Measurements from ENCODE around the gene DNAJA2.
"Not testable (repeated sequence)": the region's sequence is repeated elsewhere in the genome, so short reads cannot be mapped to it uniquely, and the experiment has no call there.

Gene DNAJA2

DNA sequence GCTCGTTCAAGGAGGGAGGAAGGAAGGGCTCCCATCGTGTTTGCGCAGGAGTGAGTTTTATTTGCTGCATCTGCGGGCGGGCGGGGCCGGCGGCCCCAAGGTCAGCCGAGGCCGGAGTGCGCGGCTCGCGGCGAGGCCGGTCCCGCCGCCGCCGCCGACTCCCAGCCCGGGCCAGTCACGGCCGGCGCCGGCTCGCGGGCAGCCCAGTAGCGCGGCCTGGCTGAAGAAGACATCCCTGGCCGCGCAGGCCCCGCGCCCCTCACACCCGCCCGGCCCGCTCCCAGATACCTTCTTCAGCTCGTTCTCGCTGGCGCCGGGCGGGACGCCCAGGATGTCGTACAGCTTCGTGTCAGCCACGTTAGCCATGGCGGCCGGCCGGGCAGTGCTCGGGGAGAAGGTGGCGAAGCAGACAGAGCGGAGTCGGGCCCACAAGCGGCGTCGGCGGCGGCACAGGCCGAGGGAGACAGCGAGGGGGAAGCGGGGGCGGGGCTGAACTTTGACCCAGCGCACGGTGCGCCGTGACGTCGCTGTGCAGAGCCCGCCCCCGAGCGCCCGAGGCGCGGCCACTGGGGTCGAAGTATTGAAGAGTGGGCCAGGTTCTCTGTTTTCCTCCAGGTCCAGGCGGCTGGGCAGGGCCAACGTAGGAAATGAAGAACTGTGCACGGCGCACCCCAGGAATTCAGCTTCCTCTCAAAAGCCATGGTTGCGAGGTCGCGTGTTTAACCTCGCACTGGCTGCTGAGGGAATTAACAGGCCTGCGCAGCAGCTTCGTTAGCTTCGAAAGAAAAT, at the start of gene DNAJA2:
DNAJA2 (minus strand) TSS at position 468 of the 789 bp plus-strand sequence; CDS start at position 366, 102 bp downstream.
- DNase-seq (ENCODE audit: low read depth in 3 of 3): peak; percentile 86 to 93 (median 88)

DNA sequence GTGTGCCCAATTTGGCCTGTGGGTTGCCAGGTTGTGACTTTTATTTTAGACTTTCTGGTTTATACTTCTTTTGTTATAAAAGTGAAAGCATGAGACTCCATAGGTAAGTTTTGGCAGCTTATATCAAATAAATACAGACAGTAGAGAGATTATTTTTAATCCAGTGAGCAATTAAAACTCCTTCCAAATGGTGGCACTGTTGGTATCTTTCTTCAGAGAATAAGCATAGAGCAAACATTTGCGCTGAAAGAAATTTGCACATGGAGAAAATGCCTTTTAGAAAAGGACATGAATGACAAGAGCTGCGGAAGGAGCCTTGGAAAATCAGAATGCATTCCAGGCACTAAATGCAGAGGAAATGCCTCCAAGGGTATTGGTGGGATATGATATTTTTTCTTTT, 46.1 kb upstream of the DNAJA2 start:
- DNase-seq (ENCODE audit: low read depth in 3 of 3): no peak

DNA sequence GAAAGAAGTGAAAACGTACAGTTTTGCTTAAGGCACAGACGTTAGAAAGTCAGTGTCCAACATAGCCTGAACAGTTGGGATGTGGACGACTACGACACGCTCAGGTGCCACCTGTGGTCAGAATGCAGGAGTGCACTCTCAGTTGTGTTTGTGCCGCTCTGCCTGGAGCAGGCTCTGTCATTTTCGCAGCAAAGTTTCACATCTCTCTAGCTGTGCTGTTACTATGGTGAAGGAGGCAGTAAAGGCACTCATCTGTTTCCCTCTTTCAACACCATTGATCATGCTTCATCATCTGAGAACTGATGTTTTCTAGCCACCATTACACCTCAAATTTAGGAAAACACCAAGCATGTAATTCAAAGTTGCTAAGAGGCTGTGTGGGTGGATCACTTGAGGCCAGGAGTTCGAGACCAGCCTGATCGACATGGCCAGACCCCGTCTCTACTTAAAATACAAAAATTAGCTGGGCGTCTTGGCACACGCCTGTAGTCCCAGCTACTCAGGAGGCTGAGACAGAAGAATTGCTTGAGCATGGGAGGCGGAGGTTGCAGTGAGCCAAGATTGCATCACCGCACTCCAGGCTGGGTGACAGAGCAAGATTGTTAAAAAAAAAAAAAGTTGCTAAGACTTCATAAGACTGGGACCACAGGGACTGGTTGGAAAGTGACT, 44.9 kb upstream of the DNAJA2 start:
- peak in 1 of 3 experiments; percentile 10 for DNase-seq (ENCODE audit: low read depth in 3 of 3)

DNA sequence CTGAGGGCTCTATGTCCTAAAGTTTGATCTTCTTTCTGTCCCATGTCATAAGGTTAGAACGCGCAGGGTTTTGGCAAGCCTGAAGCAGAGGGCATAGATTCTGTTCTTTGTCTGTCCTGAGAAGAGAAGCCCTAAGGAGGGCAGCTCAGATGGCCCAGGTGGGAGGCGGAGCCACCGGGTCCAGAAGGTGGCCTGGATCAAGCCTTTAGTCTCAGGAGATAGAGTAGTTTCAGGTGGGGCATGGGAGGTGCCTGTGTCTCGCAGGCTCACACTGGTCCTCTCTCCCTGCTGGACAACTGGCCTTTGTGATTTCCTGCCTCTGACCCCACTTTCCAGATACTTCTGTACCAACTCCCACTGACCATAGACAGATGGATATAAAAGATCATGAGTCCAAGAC, 44.2 kb upstream of the DNAJA2 start:
- DNase-seq (ENCODE audit: low read depth in 3 of 3): no peak

DNA sequence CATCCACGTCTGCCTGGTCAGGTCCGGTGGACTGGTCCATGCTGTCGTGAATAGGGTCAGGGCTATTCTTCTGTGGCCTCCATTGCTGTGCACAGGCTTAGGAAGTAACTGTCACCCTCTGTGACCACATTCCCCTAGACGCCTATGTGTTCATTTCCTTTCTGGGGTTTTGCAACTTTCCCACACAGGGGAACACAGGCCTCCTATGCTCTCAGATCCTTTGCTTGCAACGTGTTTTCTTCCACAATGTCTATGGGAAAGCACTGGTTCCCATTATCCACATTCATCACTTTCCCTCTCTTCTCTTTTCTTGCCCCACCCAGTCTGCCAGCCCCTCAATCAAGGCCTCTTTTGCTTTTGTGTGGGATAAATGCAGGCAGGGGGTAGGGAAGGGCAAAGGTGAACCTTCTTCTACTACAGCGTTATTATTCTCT, 43.2 kb upstream of the DNAJA2 start:
- no peak for DNase-seq (ENCODE audit: low read depth in 3 of 3)

DNA sequence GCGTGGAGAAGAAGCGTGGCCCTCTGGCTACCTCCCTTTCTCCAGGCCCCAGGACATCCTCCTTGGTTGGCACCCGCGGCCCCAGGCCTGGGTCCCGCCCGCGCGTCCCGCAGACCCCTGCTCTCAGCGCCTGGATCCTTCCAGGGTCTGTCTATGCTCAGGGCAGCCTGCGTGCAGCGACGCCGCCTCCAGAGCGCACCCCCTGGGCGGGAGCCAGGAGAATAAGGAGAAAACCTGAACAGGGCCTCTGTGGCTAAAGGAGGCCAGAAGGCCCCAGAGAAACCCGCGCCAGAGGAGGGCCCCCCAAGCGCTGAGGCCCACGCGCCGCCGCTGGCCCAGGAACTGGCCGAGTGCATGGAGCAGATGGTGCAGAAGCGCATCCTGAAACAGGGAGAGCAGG, 40.4 kb upstream of the DNAJA2 start:
- no peak for DNase-seq (ENCODE audit: low read depth in 3 of 3)

DNA sequence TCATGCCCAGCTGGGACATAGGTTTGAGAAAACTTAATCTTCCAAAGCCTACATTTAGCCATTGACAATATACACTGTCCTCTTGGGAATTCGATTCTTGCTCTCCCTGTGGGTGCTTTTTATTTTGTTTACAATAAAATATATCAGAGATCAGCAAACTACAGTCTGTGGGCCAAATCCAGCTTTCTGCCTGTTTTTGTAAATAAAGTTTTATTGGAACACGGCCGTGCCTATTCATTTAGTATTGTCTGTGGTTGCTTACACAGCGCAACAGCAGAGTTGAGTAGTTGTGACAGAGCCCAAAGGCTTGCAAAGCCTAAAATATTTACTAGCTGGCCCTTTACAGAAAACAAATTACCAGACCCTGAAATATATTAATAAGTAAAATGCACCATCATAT, 39.7 kb upstream of the DNAJA2 start:
- no peak for DNase-seq (ENCODE audit: low read depth in 3 of 3)

DNA sequence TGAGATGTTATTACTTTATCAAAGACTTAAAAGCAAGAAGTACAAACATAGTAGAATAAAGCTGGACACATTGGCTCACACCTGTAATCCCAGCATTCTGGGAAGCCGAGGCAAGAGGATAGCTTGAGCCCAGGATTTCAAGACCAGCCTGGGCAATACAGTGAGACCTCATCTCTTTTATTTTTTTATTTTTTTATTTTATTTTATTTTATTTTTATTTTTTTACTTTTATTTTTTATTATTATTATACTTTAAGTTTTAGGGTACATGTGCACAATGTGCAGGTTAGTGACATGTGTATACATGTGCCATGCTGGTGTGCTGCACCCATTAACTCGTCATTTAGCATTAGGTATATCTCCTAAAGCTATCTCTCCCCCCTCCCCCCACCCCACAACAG, 37.3 kb upstream of the DNAJA2 start:
- DNase-seq (ENCODE audit: low read depth in 3 of 3): not testable (repeated sequence)

DNA sequence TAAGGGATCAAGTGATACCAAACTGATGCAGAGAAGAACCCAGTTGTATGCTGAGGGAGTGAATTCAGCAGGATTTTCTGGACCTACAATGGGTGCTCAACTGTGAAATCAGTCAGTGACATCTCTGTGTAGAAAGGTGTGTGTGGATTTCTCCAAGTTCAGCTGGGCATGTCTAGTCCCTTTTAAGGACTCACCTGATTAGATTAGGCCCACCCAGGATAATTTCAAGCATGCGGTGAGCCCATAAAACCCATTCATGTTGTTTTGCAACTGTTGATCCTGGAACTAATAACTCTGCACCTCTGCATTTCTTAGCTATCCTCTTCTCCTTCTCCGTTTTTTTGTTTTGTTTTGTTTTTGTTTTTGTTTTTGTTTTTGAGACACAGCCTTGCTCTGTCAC, 35.1 kb upstream of the DNAJA2 start:
- DNase-seq (ENCODE audit: low read depth in 3 of 3): no peak

DNA sequence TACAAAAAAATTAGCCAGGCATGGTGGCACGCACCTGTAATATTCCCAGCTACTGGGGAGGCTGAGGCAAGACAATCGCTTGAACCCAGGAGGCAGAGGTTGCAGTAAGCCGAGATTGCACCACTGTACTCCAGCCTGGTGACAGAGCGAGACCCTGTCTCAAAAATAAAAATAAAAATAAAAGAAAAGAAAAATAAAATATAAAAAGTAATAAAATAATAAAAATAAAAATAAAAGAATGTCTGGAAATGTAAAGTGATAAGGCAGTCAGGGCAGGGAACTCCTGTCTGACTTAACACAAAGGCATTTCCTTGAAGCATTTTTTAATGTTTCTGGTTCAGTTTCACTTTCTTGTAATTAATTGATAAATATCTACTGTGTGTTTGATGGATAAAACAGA, 34.7 kb upstream of the DNAJA2 start:
- no peak for DNase-seq (ENCODE audit: low read depth in 3 of 3)

DNA sequence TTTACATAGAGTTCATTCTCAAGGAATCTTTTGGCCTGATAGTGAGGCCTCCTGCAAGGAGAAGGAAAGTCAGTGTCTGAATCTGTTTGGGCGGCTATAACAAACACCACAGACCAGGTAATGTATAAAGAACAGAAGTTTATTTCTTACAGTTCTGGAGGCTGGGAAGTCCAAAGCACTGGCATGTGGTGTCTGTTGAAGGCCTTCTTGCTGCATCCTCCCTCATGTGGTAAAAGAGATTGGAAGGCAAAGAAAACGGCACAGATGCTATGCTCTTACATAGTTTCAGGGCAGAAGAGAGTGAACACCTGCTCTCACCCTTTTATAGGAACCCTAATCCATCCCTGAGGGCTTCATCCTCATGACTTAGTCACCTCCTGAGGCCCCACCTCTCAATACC, 31.2 kb upstream of the DNAJA2 start:
- no peak for DNase-seq (ENCODE audit: low read depth in 3 of 3)

DNA sequence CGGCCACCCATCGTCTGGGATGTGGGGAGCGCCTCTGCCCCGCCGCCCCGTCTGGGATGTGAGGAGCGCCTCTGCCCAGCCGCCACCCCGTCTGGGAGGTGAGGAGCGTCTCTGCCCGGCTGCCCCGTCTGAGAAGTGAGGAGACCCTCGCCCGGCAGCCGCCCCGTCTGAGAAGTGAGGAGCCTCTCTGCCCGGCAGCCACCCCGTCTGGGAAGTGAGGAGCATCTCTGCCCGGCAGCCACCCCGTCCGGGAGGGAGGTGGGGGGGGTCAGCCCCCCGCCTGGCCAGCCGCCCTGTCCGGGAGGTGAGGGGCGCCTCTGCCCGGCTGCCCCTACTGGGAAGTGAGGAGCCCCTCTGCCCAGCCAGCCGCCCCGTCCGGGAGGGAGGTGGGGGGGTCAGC, 26.6 kb upstream of the DNAJA2 start:
- DNase-seq (ENCODE audit: low read depth in 3 of 3): not testable (repeated sequence)

DNA sequence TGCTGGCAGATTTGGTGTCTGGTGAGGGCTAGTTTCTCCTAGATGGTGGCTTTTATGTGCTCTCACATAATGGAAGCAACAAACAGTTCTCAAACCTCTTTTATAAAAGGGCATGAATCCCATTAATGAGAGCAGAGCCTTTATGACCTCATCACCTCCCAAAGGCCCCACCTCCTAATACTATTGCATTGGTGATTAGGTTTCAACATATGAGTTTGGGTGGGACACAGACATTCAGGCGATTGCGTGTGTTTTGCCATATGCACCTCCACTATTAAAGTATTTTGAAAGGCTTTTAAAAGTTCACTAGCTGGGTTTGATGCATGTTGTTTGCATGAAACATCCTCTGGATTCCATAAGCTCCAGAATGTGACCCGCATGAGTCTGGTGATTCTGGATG, 24.4 kb upstream of the DNAJA2 start:
- DNase-seq (ENCODE audit: low read depth in 3 of 3): no peak

DNA sequence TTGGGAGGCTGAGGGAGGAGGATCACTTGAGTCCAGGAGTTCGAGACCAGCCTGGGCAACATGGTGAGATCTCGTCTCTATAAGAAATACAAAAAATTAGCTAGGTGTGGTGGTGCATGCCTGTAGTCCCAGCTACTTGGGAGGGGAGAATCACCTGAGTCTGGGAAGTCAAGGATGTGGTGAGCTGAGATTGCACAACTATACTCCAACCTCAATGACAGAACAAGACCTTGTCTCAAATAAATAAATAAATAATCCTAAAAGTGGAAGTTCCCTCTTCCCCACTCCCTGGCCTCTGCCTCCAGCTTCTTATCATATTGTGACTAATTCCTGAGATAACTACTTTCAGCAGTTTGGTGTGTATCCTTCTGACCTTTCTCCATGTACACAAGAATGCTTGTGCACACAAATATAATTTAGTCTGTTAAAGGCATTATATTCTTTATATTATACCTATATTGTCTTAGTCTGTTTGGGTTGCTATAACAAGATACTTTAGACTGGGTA, 23.5 kb upstream of the DNAJA2 start:
- DNase-seq (ENCODE audit: low read depth in 3 of 3): no peak

DNA sequence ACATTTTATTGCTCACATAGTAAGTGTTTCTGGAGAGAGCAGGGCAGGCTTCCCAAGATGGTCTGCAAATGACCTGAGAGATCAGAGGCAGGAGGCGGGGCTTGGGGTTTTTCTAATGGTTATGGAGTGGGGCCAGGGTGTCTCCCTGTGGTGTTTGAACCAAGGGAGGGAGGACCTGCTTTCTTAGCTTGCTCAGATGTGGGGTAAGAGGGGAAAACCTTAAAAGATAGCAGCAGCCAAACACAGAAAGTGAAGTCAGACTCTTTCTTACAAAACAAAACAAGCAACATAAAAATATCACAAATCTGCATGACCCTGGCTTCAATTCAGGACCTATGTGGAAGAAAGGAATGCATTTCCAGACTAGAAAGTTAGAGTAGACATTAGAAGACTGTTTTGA, 22.9 kb upstream of the DNAJA2 start:
- no peak for DNase-seq (ENCODE audit: low read depth in 3 of 3)

DNA sequence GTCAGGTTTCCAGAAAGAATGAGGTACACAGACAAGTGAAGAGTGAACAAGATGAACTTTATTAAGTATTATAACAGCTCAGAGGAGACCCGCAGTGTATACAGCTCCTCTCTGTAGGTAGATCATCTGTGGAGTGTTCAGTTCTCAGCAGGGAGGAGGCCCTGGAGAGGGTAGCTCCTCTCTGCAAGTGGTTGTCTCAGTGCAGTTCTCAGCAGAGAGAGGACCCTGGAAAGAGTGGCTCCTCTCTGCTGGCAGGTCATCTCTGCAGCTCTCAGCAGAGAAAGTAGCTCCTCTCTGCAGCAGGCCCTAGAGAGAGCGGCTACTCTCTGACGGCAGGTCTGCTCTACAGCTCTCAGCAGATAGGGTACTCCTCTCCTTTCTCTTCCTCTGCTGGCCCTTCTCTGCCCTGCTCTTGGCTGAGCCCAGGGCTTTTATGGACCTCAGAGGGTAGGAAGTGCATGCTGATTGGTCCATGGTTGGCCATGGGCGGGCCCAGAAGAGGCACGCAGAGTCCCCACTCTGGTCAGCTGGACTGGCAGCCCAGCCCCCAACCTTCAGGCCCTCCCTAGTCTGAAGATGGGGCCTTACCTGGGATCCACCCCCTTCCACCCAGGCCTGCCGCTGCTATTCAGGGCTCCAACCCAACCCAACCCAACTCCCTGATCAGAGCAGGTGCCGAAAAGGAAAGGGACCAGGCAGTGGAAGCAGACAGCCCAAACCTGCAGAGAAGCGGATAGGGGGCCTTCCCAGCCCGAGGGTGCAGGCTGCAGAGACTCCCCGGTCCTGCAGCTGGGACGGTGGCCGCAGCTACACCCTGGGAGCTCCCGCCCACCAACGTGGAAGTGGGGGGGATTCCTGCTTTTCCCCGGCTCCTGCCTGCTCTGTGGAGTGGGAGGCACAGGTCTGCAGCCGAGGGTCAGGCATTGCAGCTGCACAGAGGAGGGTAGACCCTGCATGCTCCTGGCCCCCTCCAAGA, 18.5 kb upstream of the DNAJA2 start:
- DNase-seq (ENCODE audit: low read depth in 3 of 3): no peak

DNA sequence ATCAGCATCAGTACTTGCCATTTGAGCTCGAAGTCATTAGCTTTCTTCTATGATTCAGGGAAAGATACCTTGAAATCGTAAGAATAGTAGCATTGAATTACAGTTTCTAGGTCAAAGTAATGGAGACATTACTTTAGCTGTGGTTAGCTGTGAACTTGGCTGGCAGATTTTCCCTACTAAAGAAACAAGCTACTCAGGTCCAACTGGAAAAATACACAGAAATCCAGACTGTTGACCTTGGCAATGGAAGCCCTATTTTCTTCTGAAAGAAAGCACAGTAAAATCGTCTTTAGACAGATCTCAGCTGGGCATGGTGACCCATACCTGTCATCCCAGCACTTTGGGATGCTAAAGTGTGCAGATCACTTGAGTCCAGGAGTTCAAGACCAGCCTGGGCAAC, 13.4 kb upstream of the DNAJA2 start:
- DNase-seq (ENCODE audit: low read depth in 3 of 3): no peak

DNA sequence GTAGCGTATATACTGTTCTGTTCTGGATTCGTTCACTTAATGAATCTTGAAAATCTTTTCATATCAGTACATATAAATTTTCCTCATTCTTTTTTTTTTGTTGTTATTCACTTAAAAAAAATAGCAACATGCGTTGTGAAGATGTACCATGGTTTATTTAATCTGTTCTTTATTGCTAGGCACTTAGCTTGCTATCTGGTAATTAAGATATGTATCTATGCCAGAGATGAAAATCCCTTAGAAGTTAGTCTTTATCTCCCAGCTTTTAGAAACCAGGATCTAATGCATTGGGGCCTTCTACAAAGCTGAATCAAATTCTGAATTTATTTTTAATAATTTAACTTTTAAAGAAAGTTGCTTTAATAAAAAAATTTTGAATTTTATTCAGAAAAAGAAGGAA, 13.0 kb upstream of the DNAJA2 start:
- DNase-seq (ENCODE audit: low read depth in 3 of 3): no peak

DNA sequence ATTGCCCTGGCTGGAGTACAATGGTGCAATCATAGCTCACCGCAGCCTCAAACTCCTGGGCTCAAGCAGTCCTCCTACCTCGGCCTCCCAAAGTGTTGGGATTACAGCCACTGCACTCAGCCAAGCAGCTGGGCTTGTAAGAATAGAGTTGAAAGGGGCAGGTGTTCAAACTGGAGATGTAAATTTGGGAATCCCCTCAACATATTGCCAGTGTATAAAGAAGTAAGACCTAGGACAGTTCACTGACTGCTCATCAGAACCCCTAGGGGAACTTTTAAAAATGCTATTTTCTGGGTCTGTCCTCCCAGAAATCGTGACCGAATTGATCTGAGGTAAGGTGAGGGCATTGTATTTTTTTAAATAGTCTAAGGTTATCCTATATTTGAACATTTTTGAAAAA, 8.9 kb upstream of the DNAJA2 start:
- no peak for DNase-seq (ENCODE audit: low read depth in 3 of 3)

DNA sequence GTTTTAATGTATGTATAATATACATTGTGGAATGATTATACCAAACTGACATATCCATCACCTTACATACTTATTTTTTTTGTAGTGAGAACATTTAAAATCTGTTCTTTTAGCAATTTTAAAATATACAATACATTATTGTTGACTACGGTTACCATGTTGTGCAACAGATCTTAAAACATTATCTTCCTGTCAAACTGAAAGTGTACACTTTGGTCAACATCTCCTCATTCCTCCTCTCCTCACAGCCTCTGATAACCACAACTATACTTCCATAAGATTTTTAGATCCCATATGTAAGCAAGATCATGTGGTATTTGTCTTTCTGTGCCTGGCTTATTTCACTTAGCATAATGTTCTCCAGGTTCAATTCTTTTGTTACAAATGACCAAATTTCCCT, 7.5 kb upstream of the DNAJA2 start:
- DNase-seq (ENCODE audit: low read depth in 3 of 3): no peak

DNA sequence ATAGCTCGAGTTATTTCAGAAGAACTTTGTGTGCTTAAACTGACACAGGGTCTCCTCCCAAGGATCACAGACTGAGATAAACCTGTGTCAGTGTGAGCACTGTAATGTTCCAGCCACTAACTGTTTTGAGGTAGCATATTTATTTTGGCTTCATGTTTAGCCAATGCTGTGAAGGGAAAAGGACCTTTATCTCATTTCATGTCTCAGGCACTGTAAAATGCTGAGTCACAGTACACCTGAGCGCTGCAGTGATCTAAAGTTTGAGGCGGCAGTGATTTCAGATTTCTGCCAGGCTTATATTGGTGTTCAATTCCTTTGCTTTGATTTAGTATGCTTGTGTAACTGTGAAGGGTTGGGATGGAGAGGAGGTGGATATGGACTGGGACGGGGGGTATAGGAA, 3.1 kb upstream of the DNAJA2 start:
- DNase-seq (ENCODE audit: low read depth in 3 of 3): no peak

DNA sequence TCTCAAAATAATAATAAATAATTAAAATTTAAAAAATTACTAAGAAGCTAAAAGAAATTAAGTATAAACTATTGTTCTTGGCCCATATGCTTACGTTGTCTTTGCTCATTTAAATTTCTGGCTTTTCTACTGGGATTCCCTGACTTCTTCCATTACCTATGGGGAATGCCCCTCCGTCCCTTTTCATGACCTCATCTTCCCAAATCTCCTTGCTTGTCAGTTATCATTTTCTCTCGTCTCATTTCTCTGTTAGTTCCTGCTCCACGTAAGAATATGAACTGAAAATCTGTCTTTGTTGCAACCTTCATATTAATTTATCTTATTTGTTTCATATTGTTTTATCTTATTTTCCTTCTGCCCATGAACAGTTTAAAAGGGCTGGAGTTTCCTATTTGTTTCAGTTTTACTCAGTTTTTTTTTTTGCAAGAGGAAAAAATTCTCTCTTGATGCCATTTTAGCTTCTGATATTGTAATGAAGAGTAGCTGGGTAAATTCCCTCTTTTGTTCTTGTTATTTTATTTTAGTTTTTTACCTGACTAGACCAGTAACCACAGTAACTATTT, 2.5 kb upstream of the DNAJA2 start:
- no peak for DNase-seq (ENCODE audit: low read depth in 3 of 3)

Measured in stimulated activated CD4-positive, alpha-beta T cell treated with anti-CD3 and anti-CD28 coated beads, TNF-alpha, amount 100 ng/mL, for 4 hours (primary cell).